OCI-LY3 (cell line): ENCODE data around the gene CTCF.

Source experiments
- H2AFZ ChIP-seq: fragments of 200-600, 300-600 bp; shearing (Covaris generic); 2 replicates; pipeline ENCODE4 v1.6.0; 2014; ENCODE audit warnings: antibody characterized with exemption, low read depth, low read length
- H3K27ac ChIP-seq: fragments of 200-600, 300-600 bp; sonication (generic); 2 replicates; pipeline ENCODE4 v1.5.1; 2014; ENCODE audit warnings: mild to moderate bottlenecking, low read length, moderate library complexity, mixed read lengths
- H3K27me3 ChIP-seq: fragments of 200-600, 300-600 bp; sonication (generic); 2 replicates; pipeline ENCODE4 v1.6.1; 2014; ENCODE audit warnings: low read depth, low read length, mixed read lengths
- H3K36me3 ChIP-seq: fragments of 200-600, 300-600 bp; sonication (generic); replicated peaks from 2 replicates; pipeline ENCODE3; 2014; ENCODE audit warnings: low read depth, low read length, mixed read lengths
- H3K4me1 ChIP-seq: fragments of 300-600, 200-600 bp; sonication (generic); 2 replicates; pipeline ENCODE4 v1.6.1; 2014; ENCODE audit warnings: low read length, mixed read lengths
- H3K4me2 ChIP-seq: fragments of 200-600, 300-600 bp; sonication (generic); 2 replicates; pipeline ENCODE4 v1.6.1; 2014; ENCODE audit warnings: low read length, mixed read lengths
- H3K4me3 ChIP-seq: fragments of 300-600, 200-600 bp; sonication (generic); 2 replicates; pipeline ENCODE4 v1.5.1; 2014; ENCODE audit warnings: antibody characterized with exemption, mild to moderate bottlenecking, low read length, moderate library complexity
- H3K79me2 ChIP-seq: fragments of 300-600, 200-600 bp; shearing (Covaris generic); 2 replicates; pipeline ENCODE4 v1.6.1; 2014; ENCODE audit warnings: mild to moderate bottlenecking, low read length, mixed read lengths
- H3K9ac ChIP-seq: fragments of 300-600, 200-600 bp; shearing (Covaris generic); 2 replicates; pipeline ENCODE4 v1.6.0; 2014; ENCODE audit warnings: mild to moderate bottlenecking, low read length, moderate library complexity
- H3K9me3 ChIP-seq: fragments of 200-600, 300-600 bp; shearing (Covaris generic); 2 replicates; pipeline ENCODE4 v1.6.1; 2014; ENCODE audit warnings: low read length, mixed read lengths; ENCODE audit not compliant: insufficient read depth
- H4K20me1 ChIP-seq: fragments of 200-600, 300-600 bp; sonication (generic); 2 replicates; pipeline ENCODE4 v1.6.1; 2016; ENCODE audit warnings: low read length, mixed read lengths; ENCODE audit not compliant: insufficient read depth
- CTCF ChIP-seq: fragments of 200-600, 300-600 bp; sonication (generic); IDR thresholded peaks from 2 replicates; pipeline ENCODE4 v1.5.1; 2014; ENCODE audit warnings: antibody characterized with exemption, low read length, low read depth
- EZH2phosphoT487 ChIP-seq: fragments of 200-600 bp; shearing (Covaris generic); IDR thresholded peaks from 2 replicates; pipeline ENCODE4 v1.6.1; 2018; ENCODE audit warnings: antibody characterized with exemption, mixed run types, low read depth

CTCF gene

GRCh38 chr16:67678354-67679023, 116.2 kb downstream of the CTCF start:
- H3K4me2 ChIP-seq, result no peak overlapping the region
- H3K9ac ChIP-seq, result no peak overlapping the region
- H3K27ac ChIP-seq, result no peak overlapping the region
- H3K9me3 ChIP-seq, result no peaks in the 10 kb centered on the region
- H3K36me3 ChIP-seq, result peaks cover 2% of the 10 kb centered on the region
- TF ChIP-seq EZH2phosphoT487 (no peak), CTCF (no peak)
- H3K4me3 ChIP-seq, result no peak overlapping the region
- H3K27me3 ChIP-seq, result no peaks in the 10 kb centered on the region
- no peaks in the 10 kb centered on the region for H4K20me1 ChIP-seq
- no peaks in the 10 kb centered on the region for H3K79me2 ChIP-seq
- peaks cover 6% of the 10 kb centered on the region; the same call in 1 of the 2 replicates for H3K4me1 ChIP-seq
- H2AFZ ChIP-seq, result no peak overlapping the region

- Histone ChIP-seq H3K4me3 (no peak overlapping the region), H3K36me3 (peaks cover 13% of the 10 kb centered on the region), H3K9ac (no peak overlapping the region), H3K79me2 (no peaks in the 10 kb centered on the region), H3K27ac (no peak overlapping the region), H3K4me2 (no peak overlapping the region), H3K4me1 (no peaks in the 10 kb centered on the region), H3K27me3 (no peaks in the 10 kb centered on the region), H3K9me3 (no peaks in the 10 kb centered on the region), H2AFZ (no peak overlapping the region), H4K20me1 (no peaks in the 10 kb centered on the region)
- TF ChIP-seq EZH2phosphoT487 (no peak), CTCF (no peak)
Observed at GRCh38 chr16:67679935-67680897, 117.9 kb downstream of the CTCF start.

GRCh38 chr16:67683767-67684166, 121.4 kb downstream of the CTCF start:
- no peaks in the 10 kb centered on the region for H3K27me3 ChIP-seq
- H3K9ac ChIP-seq, result no peak overlapping the region
- peaks cover 16% of the 10 kb centered on the region for H3K36me3 ChIP-seq
- no peak overlapping the region for H3K27ac ChIP-seq
- no peaks in the 10 kb centered on the region for H3K79me2 ChIP-seq
- no peak overlapping the region for H3K4me2 ChIP-seq
- H2AFZ ChIP-seq, result no peak overlapping the region
- no peaks in the 10 kb centered on the region for H4K20me1 ChIP-seq
- H3K4me3 ChIP-seq, result no peak overlapping the region
- no peaks in the 10 kb centered on the region for H3K9me3 ChIP-seq
- TF ChIP-seq CTCF (no peak), EZH2phosphoT487 (no peak)
- peaks cover 6% of the 10 kb centered on the region; the same call in 1 of the 2 replicates for H3K4me1 ChIP-seq
